Esophagus squamous epithelium (tissue), 5 donors: Measurements from ENCODE around the gene GBGT1. TPM values are rescaled to one million over a fixed set of nuclear protein-coding genes. Genes with fewer than 3 reads are reported as not detected.

Experiments used
- DNase-seq: peaks from one replicate; lab custom pipeline; 2025; lab: John Stamatoyannopoulos, UW
- H3K27ac ChIP-seq, 4 donors: fragments of 200-600 bp; sonication (generic); one replicate each; pipeline ENCODE4 v1.5.1; 2016 to 2019; ENCODE audit warnings: mild to moderate bottlenecking in 1 of 4
- H3K27me3 ChIP-seq, 4 donors: fragments of 200-600 bp; sonication (generic); 1 replicate in 3 of 4; 2 replicates in 1 of 4; pipeline versions ENCODE4 v1.5.1 to v1.6.0; 2017 to 2021; ENCODE audit warnings: antibody characterized with exemption in 1 of 4
- H3K36me3 ChIP-seq, 3 donors: fragments of 200-600 bp; sonication (generic); one replicate each; pipeline ENCODE4 v1.5.1; 2016 to 2019
- H3K4me1 ChIP-seq, 3 donors: fragments of 200-600 bp; sonication (generic); one replicate each; pipeline ENCODE4 v1.5.1; 2017 to 2019
- H3K4me3 ChIP-seq, 4 donors: fragments of 200-600 bp; sonication (generic); 1 replicate in 3 of 4; 2 replicates in 1 of 4; pipeline ENCODE4 v1.5.1; 2016 to 2019; ENCODE audit warnings: mild to moderate bottlenecking in 2 of 4, moderate library complexity in 1 of 4
- H3K9me3 ChIP-seq, 3 donors: fragments of 200-600 bp; sonication (generic); one replicate each; pipeline ENCODE4 v1.5.1; 2016 to 2019
- CTCF ChIP-seq, 6 experiments: fragments of 450-650 bp in 4 of 6; fragments of 200-600 bp in 2 of 6; sonication (generic) in 2 of 6; IDR thresholded peaks; one replicate each; pipeline ENCODE4 v1.5.1; 2016 to 2019; ENCODE audit warnings: antibody characterized with exemption in 6 of 6, mild to moderate bottlenecking in 4 of 6, moderate library complexity in 4 of 6
- POLR2A ChIP-seq, 4 donors: fragments of 450-650 bp; IDR thresholded peaks; one replicate each; pipeline ENCODE4 v1.6.1; 2017; ENCODE audit warnings: antibody characterized with exemption in 4 of 4, mild to moderate bottlenecking in 4 of 4, moderate library complexity in 3 of 4
- WGBS, 2 donors: methylation state at CpG; one replicate each; pipeline ENCODE4 v1.1.5; 2018; 5-methylcytosine and 5-hydroxymethylcytosine counted together
- intact Hi-C: fragments of 100-400 bp; cut with DNase I; formaldehyde crosslinking; loops from one replicate; pipeline ENCODE4 v1.15.0; 2022
- total RNA-seq, 4 donors: library from RNA; depleted of rRNA; stranded (reverse); fragments of >200 nt; gene quantifications; one replicate each; pipeline ENCODE4 v1.1.0, GENCODE V29; 2016
- donor health status: DM: yes; HTN: yes; CAD: no.

Gene GBGT1
- total RNA-seq, 4 donors from 2014 or later, result 3.0 to 8.8 (median 3.8) TPM

GRCh38 chr9:133164191-133164590, 477 bp upstream of the GBGT1 start:
- peaks cover 0 to 9% (median 0%) of the 10 kb centered on the region in 3 donors for H3K36me3 ChIP-seq
- intact Hi-C loops, result no loop called here
- H3K4me1 ChIP-seq, result peaks cover 22 to 39% (median 25%) of the 10 kb centered on the region in 3 donors
- H3K9me3 ChIP-seq, result no peaks in the 10 kb centered on the region
- WGBS, 2 donors, result 47 to 64% methylated on average over 5 to 7 of the region's 13 CpGs
- TF ChIP-seq CTCF (IDR thresholded peaks at IDR 0.05) (no peak), POLR2A (IDR thresholded peaks at IDR 0.05) (no peak)
- H3K27me3 ChIP-seq, result peaks cover 0 to 18% (median 0%) of the 10 kb centered on the region in 4 donors
- peak overlapping the region; percentile 62 to 86 (median 76) for H3K4me3 ChIP-seq
- no peak for DNase-seq
- peak overlapping the region; percentile 65 to 79 (median 75) for H3K27ac ChIP-seq

DNA sequence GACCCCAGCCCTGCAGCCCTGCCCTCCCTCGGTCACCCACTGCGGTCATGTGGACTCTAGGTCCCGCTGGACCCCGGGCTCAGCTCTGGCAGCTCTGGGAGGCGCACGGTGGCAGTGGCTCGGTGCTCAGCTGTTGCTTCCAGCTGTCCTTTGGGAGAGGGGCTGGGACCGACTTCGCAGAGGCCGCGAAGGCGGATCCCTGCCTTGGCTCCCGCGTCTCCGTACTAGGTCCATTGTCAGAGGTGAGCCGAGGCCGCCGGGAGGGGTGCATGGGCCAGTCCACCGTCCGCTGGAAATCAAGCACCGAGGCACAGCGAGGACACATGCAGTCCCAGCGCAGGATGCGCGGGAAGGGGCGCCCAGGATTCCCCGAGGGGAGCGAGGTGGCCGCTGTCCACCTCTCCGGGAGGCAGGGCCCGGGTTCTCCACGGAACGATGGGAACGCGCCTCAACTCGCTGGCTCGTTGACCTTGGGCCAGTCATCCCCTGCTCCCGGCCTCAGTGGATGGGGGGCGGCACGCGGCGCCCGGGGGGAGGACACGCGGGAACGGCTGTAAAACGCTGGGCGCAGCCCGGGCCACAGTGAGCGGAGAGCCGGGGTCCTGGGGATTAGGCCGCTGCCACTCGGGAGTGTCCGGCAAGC, 732 bp downstream of the GBGT1 start:
- intact Hi-C loops, result no loop called here
- WGBS, 2 donors, result 93% methylated on average over 3 of the region's 54 CpGs; no CpG with 5 or more reads in 1 of the 2 donors
- no peaks in the 10 kb centered on the region for H3K9me3 ChIP-seq
- H3K27ac ChIP-seq, result peak overlapping the region; percentile 65 to 79 (median 75)
- TF ChIP-seq CTCF (IDR thresholded peaks at IDR 0.05), result no peak
- no peak for TF ChIP-seq POLR2A (IDR thresholded peaks at IDR 0.05)
- peaks cover 0 to 18% (median 0%) of the 10 kb centered on the region in 4 donors for H3K27me3 ChIP-seq
- DNase-seq, result no peak
- peaks cover 0 to 12% (median 0%) of the 10 kb centered on the region in 3 donors for H3K36me3 ChIP-seq
- H3K4me3 ChIP-seq, result peak overlapping the region; percentile 62 to 86 (median 76)
- peaks cover 22 to 39% (median 25%) of the 10 kb centered on the region in 3 donors for H3K4me1 ChIP-seq

GRCh38 chr9:133161547-133161950, 2.2 kb downstream of the GBGT1 start:
- no peak for DNase-seq
- no peaks in the 10 kb centered on the region for H3K9me3 ChIP-seq
- H3K36me3 ChIP-seq, result peaks cover 0 to 19% (median 0%) of the 10 kb centered on the region in 3 donors
- no peak for TF ChIP-seq POLR2A (IDR thresholded peaks at IDR 0.05)
- no peak for TF ChIP-seq CTCF (IDR thresholded peaks at IDR 0.05)
- intact Hi-C loops, result no loop called here
- WGBS, 2 donors, result 86% methylated on average over 2 to 4 of the region's 4 CpGs
- no peak overlapping the region for H3K4me3 ChIP-seq
- H3K27ac ChIP-seq, result peak overlapping the region in 1 of 4 donors; percentile 30
- H3K4me1 ChIP-seq, result peaks cover 22 to 39% (median 25%) of the 10 kb centered on the region in 3 donors
- H3K27me3 ChIP-seq, result peaks cover 0 to 18% (median 0%) of the 10 kb centered on the region in 4 donors

DNA sequence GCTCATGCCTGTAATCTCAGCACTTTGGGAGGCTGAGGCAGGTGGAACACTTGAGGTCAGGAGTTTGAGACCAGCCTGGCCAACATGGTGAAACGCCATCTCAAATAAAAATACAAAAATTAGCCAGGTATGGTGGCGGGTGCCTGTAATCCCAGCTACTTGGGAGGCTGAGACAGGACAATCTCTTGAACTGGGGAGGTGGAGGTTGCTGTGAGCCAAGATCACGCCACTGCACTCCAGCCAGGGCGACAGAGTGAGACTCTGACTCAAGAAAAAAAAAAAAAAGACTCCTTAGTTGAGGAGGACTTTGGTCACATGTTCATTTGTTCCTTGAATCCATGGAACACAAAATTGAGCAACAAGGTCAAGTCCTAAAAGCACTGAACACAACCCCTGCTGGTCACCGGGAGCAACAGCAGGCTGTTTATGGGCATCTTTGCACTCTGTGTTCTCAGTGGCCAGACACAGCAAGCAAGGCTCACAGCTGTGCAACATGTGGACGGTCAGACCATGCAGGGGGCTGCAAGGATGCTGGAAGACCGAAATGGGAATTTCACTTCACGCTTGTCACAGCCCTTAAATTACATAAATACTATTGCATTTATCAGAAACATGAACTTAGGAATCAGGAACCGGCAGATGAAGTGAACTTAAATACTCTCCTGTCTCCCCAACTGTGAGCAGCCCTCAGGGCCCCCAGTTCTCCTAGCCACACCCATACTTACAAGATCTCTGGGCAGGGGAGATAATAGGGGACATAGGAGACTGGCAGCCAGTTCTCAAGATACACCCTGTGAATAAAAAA, 2.8 kb downstream of the GBGT1 start:
- H3K4me3 ChIP-seq, result no peak overlapping the region
- 52 to 61% methylated on average over 8 to 9 of the region's 9 CpGs for WGBS, 2 donors
- peaks cover 0 to 18% (median 0%) of the 10 kb centered on the region in 4 donors for H3K27me3 ChIP-seq
- DNase-seq, result no peak
- peaks cover 0 to 19% (median 0%) of the 10 kb centered on the region in 3 donors for H3K36me3 ChIP-seq
- intact Hi-C loops, result no loop called here
- H3K9me3 ChIP-seq, result no peaks in the 10 kb centered on the region
- TF ChIP-seq POLR2A (IDR thresholded peaks at IDR 0.05) (no peak), CTCF (IDR thresholded peaks at IDR 0.05) (peak; percentile 64 to 79 (median 72))
- peaks cover 22 to 39% (median 25%) of the 10 kb centered on the region in 3 donors for H3K4me1 ChIP-seq
- peak overlapping the region in 3 of 4 donors; percentile 29 to 51 (median 48) for H3K27ac ChIP-seq
